Measurements from ENCODE around the gene GOLGA8H.

- TF ChIP-seq CTCF (IDR thresholded peaks at IDR 0.05; ENCODE audit: low read depth, low read length, missing input control) (no peak), RAD21 (IDR thresholded peaks at IDR 0.05) (no peak), YY1 (IDR thresholded peaks at IDR 0.05) (no peak), HNF4G (IDR thresholded peaks at IDR 0.05) (no peak), NR2F2 (IDR thresholded peaks at IDR 0.05) (no peak), JUND (IDR thresholded peaks at IDR 0.05) (no peak)
Observed at GRCh38 chr15:30650012-30650929, 46.4 kb downstream of the GOLGA8H start.
